RWPE2 (cell line): ENCODE measurements around the gene CSPG5.

Experiments
- ATAC-seq: fragments of 200-7000 bp; cut with Tn5 transposase; 3 replicates; pipeline ENCODE4 v1.9.1; 2021; ENCODE audit warnings: low read depth
- DNase-seq: peaks from one replicate; pipeline ENCODE4 v3.0.0-alpha.2; 2020; ENCODE audit warnings: low spot score
- H3K27ac ChIP-seq: fragments of 450-650 bp; 2 replicates; pipeline ENCODE4 v1.5.1; 2017; ENCODE audit warnings: mild to moderate bottlenecking; ENCODE audit not compliant: poor library complexity, severe bottlenecking
- H3K27me3 ChIP-seq: fragments of 250-450 bp; sonication (Bioruptor Pico); 2 replicates; pipeline ENCODE4 v1.5.1; 2021; ENCODE audit warnings: mild to moderate bottlenecking, moderate library complexity; ENCODE audit not compliant: insufficient read depth, poor library complexity, severe bottlenecking
- H3K36me3 ChIP-seq: fragments of 250-450 bp; sonication (Bioruptor Pico); 2 replicates; pipeline ENCODE4 v1.5.1; 2020; ENCODE audit warnings: low read depth, mild to moderate bottlenecking, moderate library complexity
- H3K4me1 ChIP-seq: fragments of 250-450 bp; sonication (Bioruptor Pico); 2 replicates; pipeline ENCODE4 v1.5.1; 2021; ENCODE audit warnings: mild to moderate bottlenecking, moderate library complexity; ENCODE audit not compliant: insufficient read depth, poor library complexity, severe bottlenecking
- H3K4me3 ChIP-seq: fragments of 250-450 bp; sonication (Bioruptor Pico); 2 replicates; pipeline ENCODE4 v1.5.1; 2021; ENCODE audit warnings: mild to moderate bottlenecking, moderate library complexity; ENCODE audit not compliant: severe bottlenecking
- H3K9me3 ChIP-seq: fragments of 250-450 bp; sonication (Bioruptor Pico); 2 replicates; pipeline ENCODE4 v1.5.1; 2021; ENCODE audit warnings: mild to moderate bottlenecking, moderate library complexity; ENCODE audit not compliant: severe bottlenecking
- CTCF ChIP-seq: fragments of 450-650 bp; IDR thresholded peaks from one replicate; pipeline ENCODE4 v1.5.1; 2017; ENCODE audit warnings: mild to moderate bottlenecking, moderate library complexity; ENCODE audit not compliant: poor library complexity, severe bottlenecking

CSPG5 gene

GRCh38 chr3:47614788-47615187 is 36.1 kb upstream of the CSPG5 start:
- Histone ChIP-seq H3K36me3 (peaks cover 79% of the 10 kb centered on the region), H3K4me1 (peaks cover 10% of the 10 kb centered on the region), H3K4me3 (no peak overlapping the region), H3K27me3 (no peaks in the 10 kb centered on the region), H3K27ac (no peak overlapping the region), H3K9me3 (no peaks in the 10 kb centered on the region)
- TF ChIP-seq CTCF: no peak
- ATAC-seq (no peak), DNase-seq (no peak)

- Histone ChIP-seq H3K4me1 (peaks cover 10% of the 10 kb centered on the region), H3K4me3 (no peak overlapping the region), H3K9me3 (no peaks in the 10 kb centered on the region), H3K27ac (no peak overlapping the region), H3K36me3 (peaks cover 80% of the 10 kb centered on the region), H3K27me3 (no peaks in the 10 kb centered on the region)
- no peak for ATAC-seq
- TF ChIP-seq CTCF: no peak
- DNase-seq: no peak
These were observed 35.1 kb upstream of the CSPG5 start for GRCh38 chr3:47613722-47614121.

GRCh38 chr3:47612879-47613278 is 34.2 kb upstream of the CSPG5 start:
- H3K27ac ChIP-seq: no peak overlapping the region
- no peaks in the 10 kb centered on the region for H3K27me3 ChIP-seq
- DNase-seq (no peak), ATAC-seq (no peak)
- no peaks in the 10 kb centered on the region for H3K9me3 ChIP-seq
- H3K4me1 ChIP-seq: peaks cover 7% of the 10 kb centered on the region
- H3K4me3 ChIP-seq: no peak overlapping the region
- peaks cover 86% of the 10 kb centered on the region for H3K36me3 ChIP-seq
- TF ChIP-seq CTCF: no peak

GRCh38 chr3:47612178-47612577 is 33.5 kb upstream of the CSPG5 start:
- Histone ChIP-seq H3K36me3 (peaks cover 86% of the 10 kb centered on the region), H3K27ac (peak overlapping the region; percentile 10), H3K4me3 (no peak overlapping the region), H3K4me1 (peaks cover 3% of the 10 kb centered on the region), H3K9me3 (no peaks in the 10 kb centered on the region), H3K27me3 (no peaks in the 10 kb centered on the region)
- TF ChIP-seq CTCF: no peak
- ATAC-seq (peak; percentile 64; the same call in 2 of the 3 replicates), DNase-seq (no peak)

- no peak overlapping the region for H3K4me3 ChIP-seq
- ATAC-seq (no peak), DNase-seq (no peak)
- no peak for TF ChIP-seq CTCF
- H3K4me1 ChIP-seq: no peaks in the 10 kb centered on the region
- H3K27ac ChIP-seq: peak overlapping the region; percentile 10
- H3K9me3 ChIP-seq: no peaks in the 10 kb centered on the region
- peaks cover 86% of the 10 kb centered on the region for H3K36me3 ChIP-seq
- no peaks in the 10 kb centered on the region for H3K27me3 ChIP-seq
These were observed 32.9 kb upstream of the CSPG5 start for GRCh38 chr3:47611576-47611975.
